Measurements from ENCODE around the gene CAPN3. TPM values are rescaled to one million over a fixed set of nuclear protein-coding genes. Genes with fewer than 3 reads are reported as not detected.

CAPN3 gene
- total RNA-seq, 2 donors from 2014 or later: 2.0 to 5.8 TPM

DNA sequence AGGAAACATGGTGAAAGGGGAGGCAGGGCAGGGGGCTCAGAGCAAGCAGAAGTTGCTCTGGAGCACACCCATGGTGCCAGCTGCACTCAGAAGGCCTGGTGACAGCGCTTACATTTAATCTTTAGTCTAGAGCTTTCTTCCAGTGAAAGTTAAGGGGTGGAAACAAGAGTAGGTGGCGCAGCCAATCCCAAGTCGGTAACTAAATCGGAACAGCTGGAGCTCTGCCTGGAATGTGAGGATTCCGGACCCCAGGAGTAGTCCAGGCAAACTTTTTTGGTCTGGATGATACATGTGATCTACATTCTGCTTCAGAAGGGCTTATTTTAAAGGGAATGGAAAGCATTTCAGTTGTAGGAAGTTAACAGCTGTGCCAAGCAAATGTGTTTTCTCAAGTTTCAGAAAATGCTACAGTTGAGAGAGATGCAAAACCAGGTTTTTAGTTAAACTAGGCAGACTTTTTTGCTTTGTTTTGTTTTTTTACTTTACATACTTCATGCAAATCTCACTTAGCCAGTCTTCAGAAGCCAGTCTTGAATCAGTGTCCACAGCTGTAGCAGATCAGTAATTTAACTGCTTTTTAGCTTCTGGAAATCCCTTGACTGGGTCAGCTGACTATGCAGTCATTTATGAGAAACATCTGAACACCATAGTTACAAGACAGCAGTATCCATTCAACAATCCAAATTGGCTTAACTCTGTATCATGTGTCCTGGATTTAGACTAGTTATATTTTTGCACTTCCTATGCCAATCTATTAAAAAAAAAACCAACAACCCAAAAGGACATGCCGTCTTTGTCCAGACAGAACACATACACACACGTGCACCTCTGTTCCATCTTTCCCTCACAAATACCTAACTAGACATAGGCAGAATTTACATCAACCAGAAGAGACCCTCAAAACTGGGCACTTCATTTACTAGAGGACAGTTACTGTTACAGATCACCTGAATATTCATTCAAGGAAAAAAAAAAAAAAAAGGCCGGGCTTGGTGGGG is 98.4 kb downstream of the CAPN3 start:
- Mint-ChIP-seq H3K9me3 (no peaks in the 10 kb centered on the region), H3K4me1 (ENCODE audit: low read depth in 2 of 2) (peaks cover 0 to 8% of the 10 kb centered on the region in 2 donors), H3K27ac (no peak overlapping the region), H3K36me3 (no peaks in the 10 kb centered on the region), H3K4me3 (no peak overlapping the region), H3K27me3 (no peaks in the 10 kb centered on the region)
- no peak for ATAC-seq
- DNase-seq (ENCODE audit: low spot score): no peak

DNA sequence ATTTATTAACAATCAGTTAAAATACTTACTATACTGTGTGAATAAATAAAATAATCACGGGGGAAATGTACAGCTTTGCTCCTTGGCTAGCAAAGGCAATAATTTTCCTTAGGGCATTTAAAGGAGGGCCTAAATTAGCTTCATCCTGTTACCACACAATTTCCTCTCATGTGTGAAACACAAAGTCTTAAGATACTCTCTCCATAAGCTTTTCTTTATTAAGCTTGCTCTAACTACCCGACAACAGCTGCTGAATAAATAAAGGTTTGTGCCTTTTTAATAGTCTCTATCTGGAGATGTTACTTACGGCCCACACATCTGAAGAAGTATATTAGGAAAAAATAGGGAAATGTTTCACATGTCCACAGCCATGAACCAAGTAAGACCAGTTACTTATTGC is 102.0 kb downstream of the CAPN3 start:
- no peaks in the 10 kb centered on the region for H3K27me3 Mint-ChIP-seq
- H3K36me3 Mint-ChIP-seq: no peaks in the 10 kb centered on the region
- no peak overlapping the region for H3K4me3 Mint-ChIP-seq
- H3K27ac Mint-ChIP-seq: no peak overlapping the region
- DNase-seq (ENCODE audit: low spot score) (no peak), ATAC-seq (no peak)
- H3K4me1 Mint-ChIP-seq (ENCODE audit: low read depth in 2 of 2): peaks cover 0 to 8% of the 10 kb centered on the region in 2 donors
- no peaks in the 10 kb centered on the region for H3K9me3 Mint-ChIP-seq

Other genes with a start within 250 kb of the CAPN3 start
- not detected for gene PLA2G4F, start 202.9 kb upstream of the CAPN3 start, total RNA-seq
- 10 to 100 TPM; 66.2 to 84.6 TPM for gene VPS39, start 151.2 kb upstream of the CAPN3 start, total RNA-seq
- 10 to 100 TPM; 16.0 to 24.4 TPM for gene GANC, start 86.3 kb upstream of the CAPN3 start, total RNA-seq
- gene TMEM87A, start 86.1 kb upstream of the CAPN3 start, total RNA-seq: 10 to 100 TPM; 53.0 to 59.4 TPM
- 10 to 100 TPM; 53.5 to 55.9 TPM for gene ZNF106, start 131.6 kb downstream of the CAPN3 start, total RNA-seq
- gene SNAP23, start 136.1 kb downstream of the CAPN3 start, total RNA-seq: 10 to 100 TPM; 59.2 to 72.6 TPM
- gene LRRC57, start 189.3 kb downstream of the CAPN3 start, total RNA-seq: 10 to 100 TPM; 25.4 to 41.3 TPM
- gene HAUS2, start 189.3 kb downstream of the CAPN3 start, total RNA-seq: 10 to 100 TPM; 29.4 to 36.4 TPM
- gene STARD9, start 216.1 kb downstream of the CAPN3 start, total RNA-seq: 10 to 100 TPM in 1 of 2 donors, 1 to 10 TPM in 1; 8.9 to 22.6 TPM

Data from natural killer cell treated with Interleukin-12 subunit alpha and Interleukin-12 subunit beta and Interleukin-15 and Interleukin-18, amount 100 ng/mL, for 72 hours (primary cell).